PC-9 (cell line): ENCODE data around the gene MXRA7. TPM values are rescaled to one million over a fixed set of nuclear protein-coding genes. Genes with fewer than 3 reads are reported as not detected.
A peak's percentile ranks its signal among the peaks of the same experiment; 100 is the strongest.
"Not testable (repeated sequence)": the region's sequence is repeated elsewhere in the genome, so short reads cannot be mapped to it uniquely, and the experiment has no call there.

Experiments
- BruUV-seq: library from RNA; stranded (reverse); fragments of 400-500 nt; replicated peaks from 2 replicates; lab custom pipeline; 2021; lab: Mats Ljungman, UMichigan
- CTCF ChIA-PET: fragments of 300-600 bp; sonication (Branson Sonifier 250); formaldehyde crosslinking; loops from one replicate; lab custom pipeline; 2022; ENCODE audit warnings: antibody characterized with exemption; lab: Charles Lee
- POLR2A ChIA-PET: fragments of 300-600 bp; sonication (Branson Sonifier 250); formaldehyde crosslinking; loops from one replicate; lab custom pipeline; 2022; ENCODE audit warnings: antibody characterized with exemption; ENCODE audit not compliant: unreplicated experiment; lab: Charles Lee
- DNase-seq, 2 experiments: peaks; one replicate each; pipeline versions ENCODE4 v3.0.0 to v3.0.0-alpha.2; 2015 to 2022; ENCODE audit warnings: mixed read lengths in 1 of 2
- H2AFZ ChIP-seq: fragments of 200-600 bp; sonication (generic); 2 replicates; pipeline ENCODE4 v1.8.1; 2017; ENCODE audit warnings: antibody characterized with exemption
- H3F3A ChIP-seq: fragments of 200-600 bp; sonication (generic); 2 replicates; pipeline ENCODE4 v1.8.1; 2017; ENCODE audit warnings: antibody characterized with exemption, mild to moderate bottlenecking, low read depth; ENCODE audit not compliant: insufficient read depth
- H3K27ac ChIP-seq: fragments of 200-600 bp; sonication (generic); 2 replicates; pipeline ENCODE4 v1.6.1; 2016; ENCODE audit warnings: mixed run types
- H3K27me3 ChIP-seq: fragments of 200-600 bp; sonication (generic); 2 replicates; pipeline ENCODE4 v1.6.1; 2016; ENCODE audit warnings: low read depth, mixed run types; ENCODE audit not compliant: insufficient read depth
- H3K36me3 ChIP-seq: fragments of 200-600 bp; sonication (generic); 2 replicates; pipeline ENCODE4 v1.6.1; 2016; ENCODE audit warnings: low read depth, mixed run types
- H3K4me1 ChIP-seq: fragments of 200-600 bp; sonication (generic); replicated peaks from 2 replicates; pipeline ENCODE4 v1.6.1; 2016; ENCODE audit warnings: mixed run types; ENCODE audit not compliant: insufficient read depth
- H3K4me2 ChIP-seq: fragments of 200-600 bp; sonication (generic); 2 replicates; pipeline ENCODE4 v1.6.1; 2017; ENCODE audit warnings: mixed run types
- H3K4me3 ChIP-seq: fragments of 200-600 bp; sonication (generic); 2 replicates; pipeline ENCODE4 v1.6.1; 2016; ENCODE audit warnings: mixed run types
- H3K79me2 ChIP-seq: fragments of 200-600 bp; sonication (generic); 2 replicates; pipeline ENCODE4 v1.6.1; 2017; ENCODE audit warnings: low read depth, mixed run types
- H3K9me2 ChIP-seq: fragments of 200-600 bp; sonication (generic); 2 replicates; pipeline ENCODE4 v1.8.1; 2017; ENCODE audit warnings: mild to moderate bottlenecking; ENCODE audit not compliant: insufficient read depth
- H3K9me3 ChIP-seq: fragments of 200-600 bp; sonication (generic); 2 replicates; pipeline ENCODE4 v1.8.1; 2016; ENCODE audit warnings: low read depth; ENCODE audit not compliant: insufficient read depth
- H4K20me1 ChIP-seq: fragments of 200-600 bp; sonication (generic); 2 replicates; pipeline ENCODE4 v1.8.1; 2017; ENCODE audit not compliant: insufficient read depth
- CTCF ChIP-seq: fragments of 200-600 bp; sonication (generic); conservative IDR thresholded peaks from 2 replicates; pipeline ENCODE4 v1.6.1; 2017; ENCODE audit warnings: mixed run types, antibody characterized with exemption, mild to moderate bottlenecking, moderate library complexity
- EZH2 ChIP-seq: fragments of 200-600 bp; sonication (generic); IDR thresholded peaks from 2 replicates; pipeline ENCODE4 v1.8.0; 2017; ENCODE audit warnings: antibody characterized with exemption, low read depth
- intact Hi-C: fragments of 100-400 bp; cut with micrococcal nuclease; formaldehyde crosslinking; loops from one replicate; pipeline ENCODE4 v1.10.0; 2022; ENCODE audit not compliant: unreplicated experiment
- total RNA-seq: library from RNA; stranded (reverse); gene quantifications from 2 replicates; pipeline ENCODE4 v1.2.3, GENCODE V29; 2021

The MXRA7 gene
- total RNA-seq, 1 experiment from 2014 or later, result 5.5 TPM

GRCh38 chr17:76640550-76641380 lies 70.0 kb downstream of the MXRA7 start:
- Histone ChIP-seq H3F3A (peaks cover 5% of the 10 kb centered on the region; the same call in 1 of the 2 replicates), H2AFZ (no peak overlapping the region), H3K27ac (no peak overlapping the region), H3K9me2 (no peaks in the 10 kb centered on the region), H3K79me2 (no peaks in the 10 kb centered on the region), H3K4me1 (peaks cover 12% of the 10 kb centered on the region), H3K36me3 (no peaks in the 10 kb centered on the region), H3K4me2 (peak overlapping the region; percentile 6; the same call in 1 of the 2 replicates), H3K9me3 (no peaks in the 10 kb centered on the region), H3K27me3 (no peaks in the 10 kb centered on the region), H3K4me3 (no peak overlapping the region), H4K20me1 (no peaks in the 10 kb centered on the region)
- BruUV-seq, result no TSS peak
- DNase-seq, result no peak
- no peak for TF ChIP-seq EZH2
- no peak for TF ChIP-seq CTCF
- POLR2A ChIA-PET, result interaction anchor here (0.7 kb wide), 1 partner anchor 135 kb away, joined by 3 read pairs; no protein-coding TSS in a partner anchor
- CTCF ChIA-PET, result no interaction called here
- intact Hi-C loops, result loop anchor here (1.0 kb wide), 1 partner anchor 31 kb away; no protein-coding TSS in a partner anchor

GRCh38 chr17:76638263-76638662 lies 72.5 kb downstream of the MXRA7 start:
- H3K36me3 ChIP-seq, result no peaks in the 10 kb centered on the region
- H3K9me2 ChIP-seq, result no peaks in the 10 kb centered on the region
- TF ChIP-seq EZH2 (no peak), CTCF (no peak)
- POLR2A ChIA-PET, result interaction anchor here (0.6 to 0.7 kb wide), 2 partner anchors 39 to 1551 kb away, joined by 6 read pairs; no protein-coding TSS in a partner anchor
- H3F3A ChIP-seq, result peaks cover 5% of the 10 kb centered on the region; the same call in 1 of the 2 replicates
- peaks cover 12% of the 10 kb centered on the region for H3K4me1 ChIP-seq
- H3K27me3 ChIP-seq, result no peaks in the 10 kb centered on the region
- DNase-seq, result no peak
- H3K4me3 ChIP-seq, result no peak overlapping the region
- no peak overlapping the region for H3K27ac ChIP-seq
- H3K79me2 ChIP-seq, result no peaks in the 10 kb centered on the region
- no TSS peak for BruUV-seq
- no peaks in the 10 kb centered on the region for H4K20me1 ChIP-seq
- H3K9me3 ChIP-seq, result no peaks in the 10 kb centered on the region
- H3K4me2 ChIP-seq, result no peak overlapping the region
- H2AFZ ChIP-seq, result no peak overlapping the region
- intact Hi-C loops, result no loop called here
- CTCF ChIA-PET, result interaction anchor here (1.0 kb wide), 1 partner anchor 14 kb away, joined by 3 read pairs; no protein-coding TSS in a partner anchor

GRCh38 chr17:76636486-76637206 lies 74.1 kb downstream of the MXRA7 start:
- H2AFZ ChIP-seq, H3K9me2 ChIP-seq, BruUV-seq, H4K20me1 ChIP-seq, H3K4me3 ChIP-seq, H3K79me2 ChIP-seq, H3K27ac ChIP-seq, CTCF ChIA-PET, H3K36me3 ChIP-seq, H3K4me2 ChIP-seq, POLR2A ChIA-PET, H3K27me3 ChIP-seq, H3K9me3 ChIP-seq, H3F3A ChIP-seq, DNase-seq, intact Hi-C loops: not testable (repeated sequence)
- H3K4me1 ChIP-seq, result peaks cover 12% of the 10 kb centered on the region
